ENCODE results near the gene LIMK1. TPM values are rescaled to one million over a fixed set of nuclear protein-coding genes. Genes with fewer than 3 reads are reported as not detected.

Gene LIMK1
- total RNA-seq, 1 experiment from 2014 or later: 56.3 TPM

DNA sequence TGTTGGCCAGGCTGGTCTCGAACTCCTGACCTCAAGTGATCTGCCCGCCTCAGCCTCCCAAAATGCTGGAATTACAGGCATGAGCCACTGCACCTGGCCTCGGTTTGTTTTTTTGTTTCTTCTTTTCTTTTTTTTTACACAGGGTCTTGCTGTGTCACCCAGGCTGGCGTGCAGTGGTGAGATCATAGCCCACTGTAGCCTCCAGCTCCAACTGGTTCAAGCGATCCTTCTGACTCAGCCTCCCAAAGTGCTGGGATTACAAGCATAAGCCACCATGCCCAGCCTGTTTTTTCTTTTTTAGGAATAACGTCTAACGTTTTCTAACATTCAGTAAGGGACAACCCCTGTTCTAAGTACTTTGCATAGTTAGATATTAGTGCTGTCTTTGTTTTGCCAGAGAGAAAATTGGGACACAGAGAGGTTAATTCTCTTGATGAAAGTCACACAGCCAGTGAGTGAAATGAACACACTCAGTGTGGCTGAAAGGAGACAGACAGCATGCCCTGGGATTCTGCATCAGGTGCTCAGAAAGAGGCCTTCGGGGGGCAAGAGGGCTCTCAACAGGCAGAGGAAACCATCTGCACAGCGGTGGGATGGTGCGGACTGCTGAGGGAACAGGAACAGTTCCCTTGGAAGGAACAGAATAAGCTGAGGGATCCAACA lies 4.3 kb downstream of the LIMK1 start:
- Histone ChIP-seq H3K9ac (ENCODE audit: low read length) (no peak overlapping the region), H4K20me1 (ENCODE audit: insufficient read depth) (no peaks in the 10 kb centered on the region), H3K4me3 (replicated peaks in 1 of 2; ENCODE audit: low read depth in 1 of 2, low read length in 2 of 2) (no peak overlapping the region), H3K9me2 (ENCODE audit: insufficient read depth) (no peaks in the 10 kb centered on the region), H2AFZ (ENCODE audit: low read depth, low read length, poor library complexity, severe bottlenecking) (no peak overlapping the region), H3K27ac (ENCODE audit: low read depth, low read length) (no peak overlapping the region), H3K4me1 (ENCODE audit: control insufficient read depth in 1 of 2, insufficient read depth in 2 of 2, low read length in 2 of 2) (peaks cover 27 to 34% of the 10 kb centered on the region in 2 experiments), H3K27me3 (ENCODE audit: insufficient read depth, low read length) (no peaks in the 10 kb centered on the region), H3K4me2 (ENCODE audit: low read length) (no peak overlapping the region), H3K79me2 (ENCODE audit: insufficient read depth, low read length) (peaks cover 27% of the 10 kb centered on the region; the same call in 1 of the 2 replicates), H3K9me3 (ENCODE audit: control insufficient read depth in 1 of 2, insufficient read depth in 1 of 2, low read depth in 1 of 2, low read length in 2 of 2) (no peaks in the 10 kb centered on the region), H3K36me3 (ENCODE audit: control insufficient read depth in 1 of 2, insufficient read depth in 2 of 2, low read length in 2 of 2) (peaks cover 7 to 13% of the 10 kb centered on the region in 2 experiments; a peak in 2 of 4 replicates)
- no TSS peak for BruUV-seq (replicated peaks)
- POLR2A ChIA-PET: no interaction called here
- intact Hi-C loops (cut with micrococcal nuclease): no loop called here
- TF ChIP-seq SRF (IDR thresholded peaks at IDR 0.05; ENCODE audit: low read depth) (no peak), CEBPB (IDR thresholded peaks at IDR 0.05; ENCODE audit: low read depth) (no peak), SIN3A (IDR thresholded peaks at IDR 0.05; ENCODE audit: low read depth) (no peak), RAD21 (IDR thresholded peaks at IDR 0.05; ENCODE audit: low read depth) (no peak), EZH2 (IDR thresholded peaks at IDR 0.05) (no peak)
- TF ChIP-seq, protein P1, sequence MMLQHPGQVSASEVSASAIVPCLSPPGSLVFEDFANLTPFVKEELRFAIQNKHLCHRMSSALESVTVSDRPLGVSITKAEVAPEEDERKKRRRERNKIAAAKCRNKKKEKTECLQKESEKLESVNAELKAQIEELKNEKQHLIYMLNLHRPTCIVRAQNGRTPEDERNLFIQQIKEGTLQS (IDR thresholded peaks at IDR 0.05): no peak
- TF ChIP-seq, protein P2, sequence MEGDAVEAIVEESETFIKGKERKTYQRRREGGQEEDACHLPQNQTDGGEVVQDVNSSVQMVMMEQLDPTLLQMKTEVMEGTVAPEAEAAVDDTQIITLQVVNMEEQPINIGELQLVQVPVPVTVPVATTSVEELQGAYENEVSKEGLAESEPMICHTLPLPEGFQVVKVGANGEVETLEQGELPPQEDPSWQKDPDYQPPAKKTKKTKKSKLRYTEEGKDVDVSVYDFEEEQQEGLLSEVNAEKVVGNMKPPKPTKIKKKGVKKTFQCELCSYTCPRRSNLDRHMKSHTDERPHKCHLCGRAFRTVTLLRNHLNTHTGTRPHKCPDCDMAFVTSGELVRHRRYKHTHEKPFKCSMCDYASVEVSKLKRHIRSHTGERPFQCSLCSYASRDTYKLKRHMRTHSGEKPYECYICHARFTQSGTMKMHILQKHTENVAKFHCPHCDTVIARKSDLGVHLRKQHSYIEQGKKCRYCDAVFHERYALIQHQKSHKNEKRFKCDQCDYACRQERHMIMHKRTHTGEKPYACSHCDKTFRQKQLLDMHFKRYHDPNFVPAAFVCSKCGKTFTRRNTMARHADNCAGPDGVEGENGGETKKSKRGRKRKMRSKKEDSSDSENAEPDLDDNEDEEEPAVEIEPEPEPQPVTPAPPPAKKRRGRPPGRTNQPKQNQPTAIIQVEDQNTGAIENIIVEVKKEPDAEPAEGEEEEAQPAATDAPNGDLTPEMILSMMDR (IDR thresholded peaks at IDR 0.05 in 2 of 3, conservative IDR thresholded peaks at IDR 0.05 in 1 of 3; ENCODE audit: borderline replicate concordance in 1 of 3, insufficient read depth in 1 of 3, low read depth in 2 of 3, low read length in 2 of 3): no peak
- ATAC-seq: no peak
- no peak for DNase-seq (ENCODE audit: low read depth, low spot score)
- RAD21 ChIA-PET (ENCODE audit: low non-redundant PET in 1 of 2, low total read pairs in 2 of 2, uncharacterized antibody in 2 of 2, unreplicated experiment in 2 of 2): no interaction called here
- CTCF ChIA-PET: no interaction called here

Data from HCT116 (cell line).